Measurements from ENCODE around the gene ZNF814. TPM values are rescaled to one million over a fixed set of nuclear protein-coding genes. Genes with fewer than 3 reads are reported as not detected.
"Not testable (repeated sequence)": the region's sequence is repeated elsewhere in the genome, so short reads cannot be mapped to it uniquely, and the experiment has no call there.

ZNF814 gene
- 1.8 TPM for total RNA-seq

- peak; percentile 31 to 84 for DNase-seq (ENCODE audit: low spot score in 2 of 2)
- peak in 1 of 3 experiments; percentile 9 for TF ChIP-seq CTCF (IDR thresholded peaks at IDR 0.05)
- H3K4me1 ChIP-seq: no peaks in the 10 kb centered on the region
- H3K4me3 ChIP-seq: peak within 1 kb of the TSS; percentile 44 to 63
- intact Hi-C loops (cut with DNase I): no loop called here
- no peaks in the 10 kb centered on the region for H3K27me3 ChIP-seq
- H3K36me3 ChIP-seq: no peaks in the 10 kb centered on the region
- H3K27ac ChIP-seq: no peak within 1 kb of the TSS
- H3K9me3 ChIP-seq: peaks cover 22 to 67% of the 10 kb centered on the region in 2 donors
Measured at GRCh38 chr19:57888560-57889231, at the start of gene ZNF814. Gene ZNF814, minus strand, starts transcription at chr19:57889037. Its CDS starts 235 bp downstream, at chr19:57888802.

GRCh38 chr19:57935731-57936130 is 46.9 kb upstream of the ZNF814 start:
- TF ChIP-seq CTCF (IDR thresholded peaks at IDR 0.05): no peak
- intact Hi-C loops (cut with DNase I): no loop called here
- H3K4me1 ChIP-seq: no peaks in the 10 kb centered on the region
- no peak for DNase-seq (ENCODE audit: low spot score in 2 of 2)
- no peak overlapping the region for H3K4me3 ChIP-seq
- H3K9me3 ChIP-seq: peaks cover 71 to 98% of the 10 kb centered on the region in 2 donors
- no peaks in the 10 kb centered on the region for H3K27me3 ChIP-seq
- peaks cover 8 to 31% of the 10 kb centered on the region in 2 donors for H3K36me3 ChIP-seq
- H3K27ac ChIP-seq: no peak overlapping the region

- peaks cover 76 to 98% of the 10 kb centered on the region in 2 donors for H3K9me3 ChIP-seq
- intact Hi-C loops (cut with DNase I): no loop called here
- DNase-seq (ENCODE audit: low spot score in 2 of 2): peak in 1 of 2 donors; percentile 68
Measured at GRCh38 chr19:57934820-57935665, 46.2 kb upstream of the ZNF814 start, which contains the start of gene ZNF418. Gene ZNF418, minus strand, starts transcription at chr19:57935402. Its CDS starts 1,580 bp downstream, at chr19:57933822.

GRCh38 chr19:57927587-57927986 is 38.8 kb upstream of the ZNF814 start:
- H3K36me3 ChIP-seq: peaks cover 2 to 44% of the 10 kb centered on the region in 2 donors
- H3K4me1 ChIP-seq: no peaks in the 10 kb centered on the region
- DNase-seq (ENCODE audit: low spot score in 2 of 2): no peak
- no peaks in the 10 kb centered on the region for H3K27me3 ChIP-seq
- no peak overlapping the region for H3K27ac ChIP-seq
- peaks cover 63 to 99% of the 10 kb centered on the region in 2 donors for H3K9me3 ChIP-seq
- TF ChIP-seq CTCF (IDR thresholded peaks at IDR 0.05): no peak
- intact Hi-C loops (cut with DNase I): loop anchor here (10.0 kb wide), 1 partner anchor 353 kb away; the partner anchor contains the start of gene ZNF416
- H3K4me3 ChIP-seq: no peak overlapping the region

More at GRCh38 chr19:57934820-57935665, 46.2 kb upstream of the ZNF814 start, which contains the start of gene ZNF418:
- Histone ChIP-seq H3K27ac (no peak within 1 kb of the TSS), H3K4me3 (peak within 1 kb of the TSS; percentile 49 to 65), H3K4me1 (no peaks in the 10 kb centered on the region), H3K36me3 (peaks cover 7 to 31% of the 10 kb centered on the region in 2 donors), H3K27me3 (no peaks in the 10 kb centered on the region)
- no peak for TF ChIP-seq CTCF (IDR thresholded peaks at IDR 0.05)

- H3K9me3 ChIP-seq: peaks cover 13 to 53% of the 10 kb centered on the region in 2 donors
- H3K4me1 ChIP-seq, H3K27me3 ChIP-seq: not testable (repeated sequence)
- H3K27ac ChIP-seq: peak within 1 kb of the TSS; percentile 70 to 80
- peak within 1 kb of the TSS; percentile 86 to 89 for H3K4me3 ChIP-seq
- TF ChIP-seq CTCF (IDR thresholded peaks at IDR 0.05): peak in 1 of 3 experiments; percentile 16
- peaks cover 20 to 41% of the 10 kb centered on the region in 2 donors for H3K36me3 ChIP-seq
- intact Hi-C loops (cut with DNase I): loop anchor here (1.0 to 5.0 kb wide), 3 partner anchors 86 to 236 kb away; partner anchors contain the start of genes ZNF329, ZNF552 and ZNF606
- DNase-seq (ENCODE audit: low spot score in 2 of 2): peak; percentile 50 to 92
Measured at GRCh38 chr19:57916168-57916995, 27.5 kb upstream of the ZNF814 start, which contains the start of gene ZNF417. Gene ZNF417, minus strand, starts transcription at chr19:57916592. Its CDS starts 181 bp downstream, at chr19:57916411.
